Urinary bladder (tissue), 4 donors: ENCODE measurements around the gene TMEM88. TPM values are rescaled to one million over a fixed set of nuclear protein-coding genes. Genes with fewer than 3 reads are reported as not detected.
"Not testable (repeated sequence)": the region's sequence is repeated elsewhere in the genome, so short reads cannot be mapped to it uniquely, and the experiment has no call there.

Source experiments
- DNase-seq: peaks from one replicate; pipeline ENCODE4 v3.0.0-alpha.2; 2015; ENCODE audit errors: extremely low spot score
- H3K27ac ChIP-seq: one replicate; pipeline ENCODE4 v1.5.1; 2013; ENCODE audit warnings: low read depth, mild to moderate bottlenecking, moderate library complexity
- H3K36me3 ChIP-seq: one replicate; pipeline ENCODE4 v1.6.1; 2013; ENCODE audit warnings: mild to moderate bottlenecking, moderate library complexity; ENCODE audit not compliant: insufficient read depth
- H3K4me1 ChIP-seq: one replicate; pipeline ENCODE4 v1.6.1; 2013; ENCODE audit warnings: mild to moderate bottlenecking, moderate library complexity; ENCODE audit not compliant: insufficient read depth
- H3K4me3 ChIP-seq: one replicate; pipeline ENCODE4 v1.5.1; 2013; ENCODE audit warnings: low read depth, low read length
- WGBS: extraction: QIAGEN DNeasy Blood & Tissue Kit; methylation state at CpG from one replicate; pipeline ENCODE4 v1.1.7; 2013; 5-methylcytosine and 5-hydroxymethylcytosine counted together
- polyA plus RNA-seq: library from polyadenylated mRNA; stranded (reverse); fragments of 200-250 nt; gene quantifications from one replicate; pipeline ENCODE4 v1.2.3, GENCODE V29; 2013
- total RNA-seq: library from RNA; depleted of rRNA; stranded (reverse); fragments of >200 nt; gene quantifications from one replicate; pipeline ENCODE4 v1.2.3, GENCODE V29; 2014
- donor health status: healthy with polysubstance abuse.
- donor health status: healthy.

The TMEM88 gene
- total and polyA plus RNA-seq, 2 donors, result 8.1 to 37.0 TPM

DNA sequence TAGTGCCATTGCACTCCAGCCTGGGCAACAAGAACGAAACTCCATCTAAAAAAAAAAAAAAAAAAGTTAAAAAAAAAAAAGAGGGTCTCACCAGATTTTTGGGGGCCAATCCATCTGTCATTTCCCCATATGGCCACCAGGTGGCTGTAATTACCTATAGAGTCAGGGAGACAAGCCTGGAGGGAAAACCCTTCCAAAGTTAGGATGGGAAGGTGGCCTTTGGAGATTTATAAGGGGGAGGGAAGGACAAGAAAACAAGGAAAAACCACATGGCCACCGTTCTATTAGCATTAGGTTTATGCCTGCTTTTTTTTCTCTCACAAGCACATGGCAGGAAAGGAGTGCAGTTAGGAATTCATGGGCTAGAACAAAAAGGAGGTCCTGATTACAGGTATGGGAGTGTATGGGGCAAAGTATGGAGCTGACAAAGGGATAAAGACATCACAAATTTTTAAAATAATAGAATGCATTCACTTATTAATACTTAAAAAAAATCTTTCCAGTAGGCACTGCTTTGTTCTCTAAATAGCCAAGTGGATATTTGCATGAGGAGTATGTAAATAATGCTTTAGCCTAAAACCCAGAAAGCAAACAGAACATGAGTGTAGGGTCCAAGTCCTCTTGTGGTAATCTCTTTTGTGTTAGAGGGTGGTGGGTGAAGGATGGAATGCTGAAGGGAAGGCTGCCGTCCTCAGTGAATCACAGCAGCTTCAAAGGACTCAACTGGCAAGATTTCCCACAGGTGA lies 8.0 kb downstream of the TMEM88 start:
- DNase-seq, result no peak
- H3K4me3 ChIP-seq, result no peak overlapping the region
- no peaks in the 10 kb centered on the region for H3K36me3 ChIP-seq
- WGBS, result 41% methylated on average over 3 of the region's 3 CpGs
- no peak overlapping the region for H3K27ac ChIP-seq
- no peaks in the 10 kb centered on the region for H3K4me1 ChIP-seq

DNA sequence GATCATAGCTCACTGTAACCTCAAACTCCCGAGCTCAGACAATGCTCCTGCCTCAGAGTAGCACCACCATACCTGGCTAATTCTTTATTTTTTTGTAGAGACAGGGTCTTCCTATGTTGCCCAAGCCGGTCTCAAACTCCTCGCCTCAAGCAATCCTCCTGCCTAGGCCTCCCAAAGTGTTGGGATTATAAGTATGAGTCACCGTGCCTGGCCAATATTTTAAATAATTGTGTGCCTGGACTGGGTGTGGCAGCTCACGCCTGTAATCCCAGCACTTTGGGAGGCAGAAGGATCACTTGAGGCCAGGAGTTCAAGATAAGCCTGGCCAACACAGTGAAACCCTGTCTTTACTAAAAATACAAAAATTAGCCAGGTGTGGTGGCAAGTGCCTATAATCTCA lies 9.5 kb downstream of the TMEM88 start:
- H3K27ac ChIP-seq, H3K36me3 ChIP-seq, H3K4me1 ChIP-seq, H3K4me3 ChIP-seq, DNase-seq: not testable (repeated sequence)
- 72% methylated on average over 5 of the region's 5 CpGs for WGBS

DNA sequence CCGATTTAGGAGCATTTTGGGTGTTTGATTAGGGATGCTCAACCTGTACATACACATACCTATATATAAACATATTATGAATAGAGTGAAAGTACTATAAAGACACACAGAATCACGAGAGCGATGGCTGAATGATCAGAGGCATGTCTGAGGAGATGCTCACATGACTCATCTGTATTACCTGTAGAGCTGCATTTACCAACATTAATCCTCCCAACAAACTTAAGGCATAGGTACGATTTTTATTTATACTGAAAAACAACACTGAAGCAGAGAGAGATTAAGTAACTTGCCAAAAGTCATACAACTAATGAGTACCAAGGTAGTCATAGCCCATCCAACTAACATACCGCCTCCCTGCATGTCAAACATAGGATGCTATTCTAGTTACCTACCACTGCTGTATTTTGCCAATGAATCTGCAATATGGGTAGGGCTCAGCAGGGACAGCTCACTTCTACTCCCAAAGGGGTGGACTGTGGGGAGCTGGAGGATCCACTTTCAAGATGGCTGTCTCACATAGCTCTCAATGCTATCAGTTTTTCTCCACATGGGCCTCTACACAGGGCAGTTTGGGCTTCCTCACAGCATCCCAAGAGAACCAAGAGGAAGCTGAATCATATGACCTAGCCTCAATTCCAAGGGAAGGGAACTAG lies 10.3 kb downstream of the TMEM88 start:
- H3K4me1 ChIP-seq, result no peaks in the 10 kb centered on the region
- no peak overlapping the region for H3K27ac ChIP-seq
- no peak overlapping the region for H3K4me3 ChIP-seq
- no peak for DNase-seq
- H3K36me3 ChIP-seq, result no peaks in the 10 kb centered on the region
- WGBS, result 91% methylated on average over 5 of the region's 5 CpGs

DNA sequence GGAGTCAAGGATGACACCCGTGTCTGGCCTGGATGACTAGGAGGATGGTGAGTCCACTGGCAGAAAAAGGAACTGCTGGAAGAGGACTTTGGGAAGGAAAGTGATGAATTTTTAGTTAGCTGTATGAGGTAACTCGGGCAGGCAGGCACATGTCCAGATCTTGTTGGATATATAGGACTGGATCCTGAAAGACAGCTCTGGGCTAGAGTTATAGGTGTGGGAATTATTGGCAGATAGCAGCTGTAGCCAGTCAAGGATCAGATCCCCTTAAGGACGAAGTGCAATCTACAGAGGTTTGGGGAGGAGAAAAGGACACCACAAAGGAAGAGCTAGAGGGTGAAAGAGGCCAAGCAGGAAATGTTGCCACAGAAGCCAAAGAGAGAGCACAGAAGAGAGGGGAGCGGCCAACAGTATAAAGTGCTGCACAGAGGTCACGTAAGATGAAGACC lies 13.0 kb downstream of the TMEM88 start:
- Histone ChIP-seq H3K27ac (no peak overlapping the region), H3K4me3 (no peak overlapping the region), H3K4me1 (no peaks in the 10 kb centered on the region), H3K36me3 (no peaks in the 10 kb centered on the region)
- no peak for DNase-seq
- WGBS, result 75% methylated on average over 5 of the region's 5 CpGs

DNA sequence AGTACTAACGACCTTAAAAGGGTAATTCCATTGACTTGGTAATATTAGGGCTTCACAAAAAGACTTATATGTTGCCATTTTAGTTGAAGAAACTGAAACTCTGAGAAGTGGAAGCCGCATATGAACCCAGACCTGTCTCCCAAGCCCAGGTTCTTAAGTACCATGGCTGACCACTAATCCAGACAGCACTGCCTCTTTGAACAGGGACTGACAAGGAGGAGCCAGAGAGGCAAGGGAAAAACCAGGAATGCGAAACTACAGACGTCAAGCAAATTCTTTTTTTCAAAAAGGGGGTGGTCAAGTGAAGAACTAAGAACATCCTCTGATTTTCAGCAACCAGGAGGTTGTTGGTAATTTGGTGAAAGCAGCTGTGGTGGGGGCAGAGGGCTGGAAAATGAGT lies 18.2 kb downstream of the TMEM88 start:
- WGBS, result 70% methylated on average over 4 of the region's 4 CpGs
- no peaks in the 10 kb centered on the region for H3K4me1 ChIP-seq
- H3K27ac ChIP-seq, result no peak overlapping the region
- no peak for DNase-seq
- no peak overlapping the region for H3K4me3 ChIP-seq
- H3K36me3 ChIP-seq, result no peaks in the 10 kb centered on the region

DNA sequence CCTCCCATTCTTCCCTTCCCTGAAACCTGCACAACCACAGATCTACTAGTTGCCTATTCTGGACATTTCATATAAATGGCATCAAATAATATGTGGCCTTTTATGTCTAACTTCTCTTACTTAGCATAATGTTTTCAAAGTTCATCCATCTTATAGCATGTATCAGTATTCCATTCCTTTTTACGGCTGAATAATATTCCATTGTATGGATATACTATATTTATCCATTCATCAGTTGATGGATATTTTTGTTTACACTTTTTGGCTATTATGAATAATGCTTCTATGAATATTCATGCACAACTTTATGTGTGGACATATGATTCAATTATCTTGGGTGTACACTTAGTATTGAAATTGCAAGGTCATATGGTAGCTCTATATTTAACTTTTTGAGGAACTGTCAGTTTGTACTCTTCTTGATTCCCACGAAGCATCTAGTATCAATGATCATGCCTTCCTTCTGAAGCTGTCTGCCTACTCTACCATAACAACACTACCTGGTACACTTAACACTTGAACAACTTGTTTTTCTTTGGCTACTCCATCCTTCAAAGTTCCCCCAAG lies 21.0 kb downstream of the TMEM88 start:
- no peak for DNase-seq
- WGBS, result 92% methylated on average over 2 of the region's 2 CpGs
- Histone ChIP-seq H3K4me1 (no peaks in the 10 kb centered on the region), H3K36me3 (no peaks in the 10 kb centered on the region), H3K4me3 (no peak overlapping the region), H3K27ac (no peak overlapping the region)

DNA sequence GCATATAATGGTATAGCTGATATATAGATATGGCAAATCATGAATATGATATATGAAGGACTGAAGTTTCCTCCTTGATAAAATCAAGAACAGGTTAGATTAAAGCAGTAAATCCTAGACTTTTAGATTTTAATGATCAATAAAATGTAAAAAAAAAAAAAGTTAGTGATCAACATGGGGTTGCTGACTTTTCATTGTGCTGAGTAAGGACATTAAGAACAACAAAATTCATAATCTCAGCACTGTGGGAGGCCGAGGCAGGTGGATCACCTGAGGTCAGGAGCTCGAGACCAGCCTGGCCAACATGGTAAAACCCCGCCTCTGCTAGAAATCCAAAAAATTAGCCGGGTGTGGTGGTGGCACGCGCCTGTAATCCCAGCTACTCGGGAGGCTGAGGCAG lies 23.4 kb downstream of the TMEM88 start:
- 86% methylated on average over 7 of the region's 7 CpGs for WGBS
- H3K36me3 ChIP-seq, result no peaks in the 10 kb centered on the region
- DNase-seq, result no peak
- H3K4me1 ChIP-seq, result no peaks in the 10 kb centered on the region
- no peak overlapping the region for H3K27ac ChIP-seq
- H3K4me3 ChIP-seq, result no peak overlapping the region

DNA sequence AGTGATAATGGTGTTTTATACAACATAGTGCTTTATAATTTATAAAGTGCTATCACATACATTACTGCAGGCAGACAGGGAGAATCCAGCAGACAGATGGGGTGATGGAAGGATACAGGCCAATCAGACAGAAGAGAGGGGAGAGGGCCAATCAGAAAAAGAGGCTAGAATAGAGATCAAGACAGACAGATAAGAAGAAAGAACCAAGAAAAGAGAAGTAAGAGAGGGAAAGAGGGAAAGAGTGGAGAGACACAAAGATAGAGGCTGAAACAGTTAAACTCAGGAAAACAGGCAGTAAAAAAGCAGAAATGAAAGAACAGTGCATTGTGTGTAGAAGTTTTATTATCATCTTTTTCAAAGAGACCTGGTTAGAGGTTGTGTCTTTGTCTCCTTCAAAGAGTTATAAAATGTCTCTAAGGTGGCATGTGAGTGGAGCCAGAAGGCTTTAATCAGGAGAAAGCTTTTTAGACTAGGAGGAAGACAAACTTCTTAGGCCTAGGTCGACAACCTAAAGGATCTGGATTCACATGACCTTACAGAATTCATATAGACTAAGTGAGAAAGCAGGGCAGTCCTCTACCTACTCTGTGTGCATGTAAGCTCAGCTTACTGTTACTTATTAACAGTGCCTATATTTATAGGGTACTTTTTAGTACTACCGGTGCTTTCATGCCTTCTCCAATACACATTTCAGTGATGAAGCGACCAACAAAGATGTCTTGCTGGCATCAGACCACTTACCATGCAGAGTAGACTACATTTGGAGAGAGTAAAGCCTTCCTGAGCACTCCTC lies 25.4 kb downstream of the TMEM88 start:
- Histone ChIP-seq H3K27ac (no peak overlapping the region), H3K4me3 (no peak overlapping the region), H3K36me3 (no peaks in the 10 kb centered on the region), H3K4me1 (no peaks in the 10 kb centered on the region)
- no peak for DNase-seq
- 49% methylated on average over 3 of the region's 3 CpGs for WGBS

DNA sequence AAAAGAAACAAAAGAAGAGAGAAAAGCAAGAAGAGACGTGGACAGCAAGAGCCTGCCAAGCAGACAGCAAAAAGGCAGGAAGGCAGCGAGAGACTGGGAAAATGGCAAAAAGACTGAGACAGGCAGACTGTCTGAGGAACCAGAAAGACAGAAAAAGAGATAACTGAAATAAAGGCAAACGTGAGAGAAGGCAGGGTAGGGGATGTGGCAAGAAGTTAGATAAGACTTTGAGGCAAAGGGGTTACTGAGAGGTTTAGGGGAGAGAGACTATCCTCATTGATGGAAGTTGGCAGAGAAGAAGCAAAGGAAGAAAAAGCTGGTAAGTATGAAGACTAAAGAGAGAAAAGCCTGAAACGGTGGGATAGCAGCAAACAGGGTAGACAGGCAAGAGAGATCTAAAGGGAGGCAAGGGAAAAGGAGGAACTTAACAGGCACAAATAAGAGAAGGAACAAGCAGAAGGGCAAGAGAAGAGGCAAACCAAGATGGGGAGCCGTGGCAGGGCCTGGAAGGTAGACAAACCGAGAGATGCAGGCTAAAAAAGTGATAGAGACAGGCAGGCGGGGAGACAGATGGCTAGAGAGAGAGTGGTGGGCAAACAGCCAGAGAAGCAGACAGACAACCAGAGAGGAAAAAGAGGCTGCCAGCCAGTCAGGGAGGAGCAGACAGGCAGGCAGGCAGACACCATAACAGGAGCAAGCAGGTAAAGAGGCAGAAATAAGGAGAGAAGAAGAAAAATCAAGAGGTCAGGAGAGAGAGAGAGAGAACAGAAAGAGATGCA lies 26.6 kb downstream of the TMEM88 start:
- Histone ChIP-seq H3K27ac (no peak overlapping the region), H3K36me3 (no peaks in the 10 kb centered on the region), H3K4me3 (no peak overlapping the region), H3K4me1 (no peaks in the 10 kb centered on the region)
- no peak for DNase-seq
- 49% methylated on average over 7 of the region's 7 CpGs for WGBS

DNA sequence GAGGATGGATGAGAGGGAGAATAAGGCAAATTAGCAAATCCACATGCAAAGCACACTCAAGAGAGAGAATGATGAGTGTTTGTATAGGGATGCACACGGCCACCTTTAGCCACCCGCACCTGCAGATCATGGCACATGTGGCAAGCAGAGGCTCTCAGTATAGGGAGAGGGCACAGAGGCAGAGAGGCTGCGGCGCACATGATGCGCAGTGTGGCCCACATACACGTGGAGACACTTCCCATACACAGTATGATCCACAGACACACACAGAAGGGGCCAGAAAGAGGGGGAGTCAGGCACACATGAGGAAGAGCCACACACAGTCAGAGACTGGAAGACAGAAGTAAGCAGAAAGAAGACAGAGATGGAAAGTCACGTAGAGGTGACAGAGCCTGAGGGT lies 27.2 kb downstream of the TMEM88 start:
- WGBS, result 71% methylated on average over 7 of the region's 7 CpGs
- no peak overlapping the region for H3K27ac ChIP-seq
- no peaks in the 10 kb centered on the region for H3K36me3 ChIP-seq
- no peak for DNase-seq
- no peak overlapping the region for H3K4me3 ChIP-seq
- H3K4me1 ChIP-seq, result no peaks in the 10 kb centered on the region

DNA sequence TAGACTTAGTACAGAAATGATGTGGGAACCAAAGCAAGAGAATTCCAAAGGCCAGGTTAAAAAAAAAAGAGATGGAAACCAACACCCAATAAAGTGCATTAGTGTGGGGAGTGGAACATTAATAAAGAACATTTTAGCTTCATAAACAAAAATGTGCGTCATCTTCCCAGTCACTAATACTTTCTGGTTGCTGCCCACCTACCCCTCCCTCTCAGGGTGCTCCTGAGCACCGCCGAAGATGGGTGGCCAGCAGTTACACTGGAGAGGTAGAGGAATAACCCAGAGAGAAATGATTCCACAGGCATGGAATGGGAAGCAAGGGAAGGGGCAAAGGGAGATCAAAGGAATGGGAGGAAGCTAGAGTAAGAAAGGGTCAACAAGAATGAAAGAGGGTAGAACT lies 27.8 kb downstream of the TMEM88 start:
- no peak for DNase-seq
- H3K4me1 ChIP-seq, result no peaks in the 10 kb centered on the region
- no peaks in the 10 kb centered on the region for H3K36me3 ChIP-seq
- H3K27ac ChIP-seq, result no peak overlapping the region
- WGBS, result 61% methylated on average over 3 of the region's 3 CpGs
- no peak overlapping the region for H3K4me3 ChIP-seq

DNA sequence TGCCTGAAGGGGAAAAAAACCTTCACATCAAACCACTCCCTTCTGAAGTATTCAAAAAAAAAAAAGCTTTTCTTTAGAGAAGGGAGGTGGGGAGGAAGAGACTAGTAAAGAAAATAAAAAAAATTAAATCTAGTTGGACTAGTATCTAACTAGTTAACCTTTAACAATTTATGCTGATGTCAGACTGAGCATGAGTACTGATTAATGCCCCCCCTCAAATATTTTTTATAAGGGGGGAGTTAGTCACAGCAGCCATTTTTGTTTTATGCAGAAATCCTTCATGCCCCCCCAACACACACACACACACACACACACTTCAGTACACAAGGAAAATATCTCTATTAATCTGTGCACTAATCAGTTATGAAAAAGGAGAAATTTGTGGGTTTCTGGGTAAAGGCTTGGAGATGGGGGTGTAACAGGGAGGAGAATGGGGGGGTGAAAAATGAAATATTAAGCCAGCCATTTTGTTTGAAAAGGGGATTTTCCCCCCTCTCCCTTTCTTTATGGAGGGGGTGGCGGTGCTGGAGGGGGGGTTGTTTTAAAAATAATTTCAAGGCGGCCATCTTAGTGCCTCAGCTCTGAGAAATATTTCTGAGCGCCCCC lies 29.0 kb downstream of the TMEM88 start:
- H3K4me3 ChIP-seq, result no peak overlapping the region
- no peaks in the 10 kb centered on the region for H3K4me1 ChIP-seq
- WGBS, result 4% methylated on average over 3 of the region's 3 CpGs
- no peaks in the 10 kb centered on the region for H3K36me3 ChIP-seq
- H3K27ac ChIP-seq, result no peak overlapping the region
- peak; percentile 75 for DNase-seq
